DMS153 treated with DMSO at 0.1 percent for 48 hours (cell line): ENCODE results near the gene EIF4EBP3.
"Not testable (repeated sequence)": the region's sequence is repeated elsewhere in the genome, so short reads cannot be mapped to it uniquely, and the experiment has no call there.

Experiments
- DNase-seq: peaks from one replicate; lab custom pipeline; 2025; ENCODE audit not compliant: unreplicated experiment; lab: John Stamatoyannopoulos, UW

The EIF4EBP3 gene

GRCh38 chr5:140575309-140575708 is 27.8 kb downstream of the EIF4EBP3 start:
- DNase-seq: no peak

- DNase-seq: no peak
Measured at GRCh38 chr5:140576776-140577201, 29.3 kb downstream of the EIF4EBP3 start.

GRCh38 chr5:140579188-140579747 is 31.8 kb downstream of the EIF4EBP3 start:
- not testable (repeated sequence) for DNase-seq

GRCh38 chr5:140587495-140587894 is 40.0 kb downstream of the EIF4EBP3 start:
- DNase-seq: no peak

GRCh38 chr5:140588311-140589070 is 41.0 kb downstream of the EIF4EBP3 start:
- DNase-seq: no peak

- no peak for DNase-seq
Measured at GRCh38 chr5:140590861-140591260, 43.4 kb downstream of the EIF4EBP3 start.

- no peak for DNase-seq
Measured at GRCh38 chr5:140591747-140592372, 44.4 kb downstream of the EIF4EBP3 start.

- not testable (repeated sequence) for DNase-seq
Measured at GRCh38 chr5:140593070-140593469, 45.6 kb downstream of the EIF4EBP3 start.

- DNase-seq: no peak
Measured at GRCh38 chr5:140594169-140594568, 46.7 kb downstream of the EIF4EBP3 start.

- DNase-seq: no peak
Measured at GRCh38 chr5:140595538-140596300, 48.3 kb downstream of the EIF4EBP3 start.

- no peak for DNase-seq
Measured at GRCh38 chr5:140596321-140596741, 48.9 kb downstream of the EIF4EBP3 start.

GRCh38 chr5:140598836-140599235 is 51.4 kb downstream of the EIF4EBP3 start:
- DNase-seq: no peak
